ENCODE data around the gene ELK3.

ELK3 gene

DNA sequence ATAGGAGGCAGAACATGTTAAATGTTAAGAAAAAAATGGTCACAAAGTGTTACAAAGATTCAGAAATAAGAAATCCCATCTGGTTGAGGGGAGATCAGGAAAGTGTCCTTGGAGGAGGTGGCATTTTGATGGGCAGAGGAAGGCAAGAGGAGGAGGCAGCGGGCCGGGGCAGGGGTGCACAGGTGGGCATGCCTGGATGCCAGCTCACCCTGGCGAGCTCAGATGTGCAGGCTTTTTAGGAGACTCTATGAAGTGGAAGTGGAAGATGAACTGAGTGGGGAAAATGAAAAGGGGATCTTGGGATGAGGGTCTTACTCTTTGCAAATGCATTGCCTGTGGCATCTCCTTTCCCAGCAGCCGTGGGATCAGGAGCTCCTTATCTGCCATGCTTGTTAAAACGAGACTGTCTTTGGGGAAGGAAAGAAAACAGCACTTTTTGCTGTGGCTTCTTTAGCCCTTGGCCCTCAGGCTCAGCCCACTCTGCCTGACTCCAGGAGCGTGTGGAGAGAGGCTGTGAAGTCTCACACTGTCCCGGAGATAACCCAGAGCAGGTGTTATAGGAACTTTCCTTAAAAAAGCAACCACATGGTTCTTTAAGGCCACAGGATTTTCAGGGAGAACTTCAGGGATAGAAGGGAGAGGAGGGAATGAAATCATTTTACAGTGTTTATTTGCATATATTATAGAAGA is 62.6 kb downstream of the ELK3 start:
- no peaks in the 10 kb centered on the region for H3K4me1 ChIP-seq
- H3K9me3 ChIP-seq: no peaks in the 10 kb centered on the region
- in situ Hi-C loops (cut with MboI; ENCODE audit: low sequenced_read_pairs): no loop called here
- H3K36me3 ChIP-seq (replicated peaks): no peaks in the 10 kb centered on the region; the same call in 1 of the 2 replicates
- H3K4me3 ChIP-seq: no peak overlapping the region
- H3K27me3 ChIP-seq (ENCODE audit: low read depth): no peaks in the 10 kb centered on the region
- no peak for DNase-seq (ENCODE audit: low spot score in 2 of 2)

DNA sequence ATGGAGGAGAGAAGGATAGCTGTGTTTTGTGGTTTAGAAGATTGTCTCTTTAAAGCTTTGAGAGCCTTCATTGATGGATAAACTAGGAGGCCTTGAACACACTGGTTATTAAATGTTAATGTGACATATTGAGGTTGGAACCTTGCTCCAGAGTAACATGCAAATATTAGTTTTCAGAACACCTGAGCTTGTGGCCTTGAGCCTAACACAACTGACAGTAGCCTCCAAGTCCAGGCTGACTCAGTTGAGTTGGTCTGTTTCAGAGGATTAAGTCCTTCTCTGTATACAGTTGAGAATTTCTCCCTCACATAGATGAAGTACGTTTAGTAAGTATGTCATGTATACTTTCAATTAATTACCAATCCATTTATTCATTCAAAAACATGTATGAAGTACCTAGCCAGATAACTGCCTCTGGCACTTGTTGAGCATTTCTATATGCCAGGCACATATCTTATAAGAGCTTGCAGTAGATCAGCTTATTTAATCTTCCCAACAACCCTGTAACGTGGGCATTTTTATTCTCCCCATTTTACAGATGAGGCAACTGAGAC is 63.5 kb downstream of the ELK3 start:
- H3K4me1 ChIP-seq: no peaks in the 10 kb centered on the region
- no peak for DNase-seq (ENCODE audit: low spot score in 2 of 2)
- H3K36me3 ChIP-seq (replicated peaks): no peaks in the 10 kb centered on the region; the same call in 1 of the 2 replicates
- no peaks in the 10 kb centered on the region for H3K9me3 ChIP-seq
- H3K4me3 ChIP-seq: no peak overlapping the region
- H3K27me3 ChIP-seq (ENCODE audit: low read depth): no peaks in the 10 kb centered on the region
- in situ Hi-C loops (cut with MboI; ENCODE audit: low sequenced_read_pairs): no loop called here

DNA sequence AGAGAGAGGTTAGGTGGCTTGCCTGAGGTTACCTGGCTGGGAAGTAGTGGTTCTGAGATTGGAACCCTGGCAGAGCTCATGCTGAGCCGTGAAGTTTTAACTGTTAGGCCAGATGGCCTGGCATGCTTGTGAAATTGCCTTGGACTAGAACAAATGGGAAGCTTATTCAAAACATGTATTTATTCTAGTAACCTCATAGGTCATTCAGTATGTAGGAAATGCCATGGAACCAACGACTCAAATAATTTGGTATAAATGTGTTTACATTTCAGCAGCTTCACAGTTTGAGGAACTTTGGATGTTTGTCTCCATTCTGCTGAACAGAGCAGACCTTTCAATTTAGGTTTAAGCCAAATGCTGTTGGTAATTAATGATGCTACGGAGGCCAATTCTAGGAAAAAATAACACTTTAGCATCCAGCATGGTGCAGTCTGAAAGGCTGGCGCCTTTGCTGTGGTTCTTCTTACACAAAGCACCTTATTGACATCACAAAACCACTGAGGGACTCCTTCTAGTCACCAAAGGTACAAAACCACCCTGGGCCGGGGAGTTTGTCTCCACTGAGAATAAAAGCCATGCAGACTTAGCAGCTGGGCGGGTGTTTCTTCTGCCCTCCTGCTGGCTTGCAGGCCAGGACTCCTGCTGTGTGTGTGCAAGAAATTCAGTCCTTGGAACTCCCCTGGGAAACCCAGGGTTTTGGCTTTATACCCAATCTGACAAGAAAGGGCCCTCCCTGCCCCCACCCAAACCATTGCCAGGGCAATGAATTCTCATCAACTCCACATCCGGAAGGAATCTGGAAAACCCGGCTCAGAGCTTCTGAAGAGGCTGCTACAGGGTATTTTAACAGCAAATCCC is 64.2 kb downstream of the ELK3 start:
- DNase-seq (ENCODE audit: low spot score in 2 of 2): peak in 1 of 2 experiments; percentile 32
- in situ Hi-C loops (cut with MboI; ENCODE audit: low sequenced_read_pairs): no loop called here
- Histone ChIP-seq H3K9me3 (no peaks in the 10 kb centered on the region), H3K36me3 (replicated peaks) (no peaks in the 10 kb centered on the region; the same call in 1 of the 2 replicates), H3K4me3 (no peak overlapping the region), H3K27me3 (ENCODE audit: low read depth) (no peaks in the 10 kb centered on the region), H3K4me1 (no peaks in the 10 kb centered on the region)

DNA sequence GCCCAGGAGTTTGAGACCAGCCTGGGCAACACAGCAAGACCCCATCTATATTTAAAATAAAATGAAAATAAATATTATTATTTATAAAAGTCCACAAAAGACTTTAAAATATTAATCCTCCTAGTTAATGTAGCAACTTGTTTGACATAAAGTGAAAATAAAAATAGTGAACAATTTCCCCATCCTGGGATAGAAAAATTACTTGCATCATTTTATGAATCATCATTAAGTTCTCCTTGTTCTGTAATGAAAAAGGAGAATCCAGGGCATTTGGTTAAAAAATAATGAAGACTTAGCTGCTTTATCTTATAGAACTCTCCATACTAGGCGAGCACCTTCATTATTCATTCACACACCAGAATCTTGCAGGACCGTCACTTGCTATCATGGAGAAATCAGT is 66.1 kb downstream of the ELK3 start:
- Histone ChIP-seq H3K4me1 (no peaks in the 10 kb centered on the region), H3K9me3 (no peaks in the 10 kb centered on the region), H3K36me3 (replicated peaks) (no peaks in the 10 kb centered on the region; the same call in 1 of the 2 replicates), H3K4me3 (no peak overlapping the region), H3K27me3 (ENCODE audit: low read depth) (no peaks in the 10 kb centered on the region)
- no peak for DNase-seq (ENCODE audit: low spot score in 2 of 2)
- in situ Hi-C loops (cut with MboI; ENCODE audit: low sequenced_read_pairs): no loop called here

DNA sequence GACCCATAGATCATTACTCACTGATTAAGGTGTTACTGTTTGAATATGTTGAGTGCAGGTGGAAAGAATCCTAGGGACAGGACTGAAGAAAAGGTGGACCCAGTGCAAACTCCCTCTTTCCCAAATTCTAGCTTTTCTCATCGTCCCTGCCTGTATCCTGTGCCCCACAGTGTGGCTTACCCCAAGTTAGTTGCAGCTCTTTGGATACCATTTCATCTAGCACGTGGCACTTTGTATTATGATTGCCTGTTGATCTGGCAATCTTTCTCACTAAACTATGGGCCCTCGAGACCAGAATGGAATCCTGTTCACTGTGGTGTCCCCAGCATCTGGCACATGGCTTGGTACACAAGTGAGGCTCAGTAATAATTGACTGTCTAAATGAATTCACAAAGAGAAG is 66.5 kb downstream of the ELK3 start:
- Histone ChIP-seq H3K27me3 (ENCODE audit: low read depth) (no peaks in the 10 kb centered on the region), H3K36me3 (replicated peaks) (no peaks in the 10 kb centered on the region; the same call in 1 of the 2 replicates), H3K4me1 (no peaks in the 10 kb centered on the region), H3K9me3 (no peaks in the 10 kb centered on the region), H3K4me3 (no peak overlapping the region)
- in situ Hi-C loops (cut with MboI; ENCODE audit: low sequenced_read_pairs): no loop called here
- no peak for DNase-seq (ENCODE audit: low spot score in 2 of 2)

DNA sequence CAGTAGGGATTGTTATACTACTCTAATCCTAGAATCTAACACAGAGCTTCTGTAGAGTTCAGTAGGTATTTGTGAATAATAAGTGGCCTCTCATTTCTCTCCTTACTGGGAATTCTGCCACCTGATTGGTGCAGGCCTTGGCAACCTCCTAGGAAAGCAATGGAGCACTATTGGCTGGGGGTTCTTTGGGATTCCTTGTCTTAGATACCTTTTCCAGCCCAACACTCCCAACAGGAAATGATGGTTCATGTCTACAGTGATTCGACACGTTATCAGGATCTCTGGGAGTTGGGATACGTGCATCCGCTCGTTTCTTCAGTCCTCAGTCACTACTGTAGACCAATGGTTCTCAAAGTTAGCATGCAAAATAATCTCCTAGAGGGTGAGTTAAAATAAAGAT is 67.4 kb downstream of the ELK3 start:
- Histone ChIP-seq H3K9me3 (no peaks in the 10 kb centered on the region), H3K27me3 (ENCODE audit: low read depth) (no peaks in the 10 kb centered on the region), H3K4me1 (no peaks in the 10 kb centered on the region), H3K36me3 (replicated peaks) (no peaks in the 10 kb centered on the region; the same call in 1 of the 2 replicates), H3K4me3 (no peak overlapping the region)
- DNase-seq (ENCODE audit: low spot score in 2 of 2): no peak
- in situ Hi-C loops (cut with MboI; ENCODE audit: low sequenced_read_pairs): no loop called here

DNA sequence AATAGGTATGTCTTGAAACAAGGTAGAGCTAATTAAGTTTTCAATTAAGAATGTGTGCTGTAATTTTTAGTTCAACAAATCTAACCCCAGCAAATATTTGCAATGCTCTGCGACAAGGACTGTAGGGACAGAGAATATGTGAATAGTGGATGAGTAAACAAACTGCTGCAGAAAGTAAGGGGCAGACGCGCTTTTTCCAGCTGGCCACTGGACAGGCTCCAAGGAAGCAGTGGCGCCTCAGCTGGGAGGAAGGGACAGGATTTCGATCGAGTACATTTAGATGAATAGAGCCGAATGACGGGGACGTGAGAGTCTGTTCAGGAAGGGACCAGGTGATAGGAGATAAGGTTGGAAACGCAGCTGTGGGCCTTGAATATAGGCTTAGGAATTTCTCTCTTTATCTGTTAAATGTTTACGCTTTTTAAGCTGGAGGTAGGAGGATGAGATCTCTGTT is 69.3 kb downstream of the ELK3 start:
- H3K36me3 ChIP-seq (replicated peaks): peaks cover 5% of the 10 kb centered on the region; the same call in 1 of the 2 replicates
- in situ Hi-C loops (cut with MboI; ENCODE audit: low sequenced_read_pairs): no loop called here
- no peak for DNase-seq (ENCODE audit: low spot score in 2 of 2)

DNA sequence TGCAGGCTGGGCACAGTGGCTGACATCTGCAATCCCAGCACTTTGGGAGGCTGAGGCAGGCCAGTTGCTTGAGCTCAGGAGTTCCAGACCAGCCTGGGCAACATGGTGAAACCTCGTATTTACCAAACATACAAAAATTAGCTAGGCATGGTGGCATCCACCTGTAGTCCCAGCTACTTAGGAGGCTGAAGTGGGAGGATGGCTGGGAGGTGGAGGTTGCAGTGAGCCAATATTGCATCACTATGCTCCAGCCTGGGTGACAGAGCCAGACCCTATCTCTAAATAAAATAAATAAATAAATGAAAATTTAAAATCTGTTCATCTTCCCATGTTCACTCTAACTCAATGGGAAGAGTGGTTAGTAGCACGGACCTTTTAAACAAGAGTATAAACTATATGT is 71.2 kb downstream of the ELK3 start:
- H3K36me3 ChIP-seq (replicated peaks): peaks cover 5% of the 10 kb centered on the region; the same call in 1 of the 2 replicates
- no peaks in the 10 kb centered on the region for H3K27me3 ChIP-seq (ENCODE audit: low read depth)
- in situ Hi-C loops (cut with MboI; ENCODE audit: low sequenced_read_pairs): no loop called here
- DNase-seq (ENCODE audit: low spot score in 2 of 2): no peak
- H3K9me3 ChIP-seq: no peaks in the 10 kb centered on the region
- no peak overlapping the region for H3K4me3 ChIP-seq
- no peaks in the 10 kb centered on the region for H3K4me1 ChIP-seq

More for the DNA sequence above, 69.3 kb downstream of the ELK3 start:
- Histone ChIP-seq H3K27me3 (ENCODE audit: low read depth) (no peaks in the 10 kb centered on the region), H3K4me3 (no peak overlapping the region), H3K4me1 (no peaks in the 10 kb centered on the region), H3K9me3 (no peaks in the 10 kb centered on the region)

DNA sequence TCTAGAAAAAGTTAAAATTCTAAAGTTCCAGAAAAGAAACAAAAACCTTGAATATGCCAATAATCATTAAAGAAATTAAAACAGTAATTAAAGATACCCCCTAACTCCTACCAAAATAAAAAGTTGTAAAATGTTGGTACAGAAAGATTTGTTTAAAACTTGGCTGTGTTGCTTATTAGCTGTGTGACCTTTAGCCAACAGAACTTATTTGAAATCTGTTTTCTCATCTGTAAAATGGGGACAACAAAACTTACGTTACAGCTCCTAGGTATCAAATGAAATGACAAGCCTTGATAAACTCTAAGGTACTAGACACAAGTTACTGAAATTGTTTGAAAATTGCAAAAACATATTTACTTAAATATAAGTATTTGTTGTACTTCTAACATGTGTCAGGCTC is 71.7 kb downstream of the ELK3 start:
- Histone ChIP-seq H3K4me3 (no peak overlapping the region), H3K4me1 (no peaks in the 10 kb centered on the region), H3K9me3 (no peaks in the 10 kb centered on the region), H3K36me3 (replicated peaks) (peaks cover 5% of the 10 kb centered on the region; the same call in 1 of the 2 replicates), H3K27me3 (ENCODE audit: low read depth) (no peaks in the 10 kb centered on the region)
- DNase-seq (ENCODE audit: low spot score in 2 of 2): no peak
- in situ Hi-C loops (cut with MboI; ENCODE audit: low sequenced_read_pairs): no loop called here

DNA sequence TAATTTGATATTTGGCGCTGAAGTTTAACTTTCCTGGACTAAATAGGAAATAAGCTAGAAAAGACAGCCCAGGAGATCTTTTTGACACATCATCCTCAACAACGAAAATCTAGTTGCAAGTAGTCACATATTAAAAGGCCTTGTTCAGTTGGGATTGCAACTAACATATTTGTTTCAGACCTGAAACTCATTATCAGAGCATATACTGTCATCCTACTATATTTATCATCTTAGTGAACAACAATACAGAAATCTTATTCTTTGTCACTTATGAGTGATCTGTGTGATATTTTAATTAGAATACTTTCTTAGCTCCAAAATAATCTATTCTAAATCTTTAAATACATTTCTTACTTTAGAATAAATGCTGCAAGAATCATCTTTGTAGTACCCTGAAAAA is 72.1 kb downstream of the ELK3 start:
- Histone ChIP-seq H3K4me1 (no peaks in the 10 kb centered on the region), H3K9me3 (no peaks in the 10 kb centered on the region), H3K27me3 (ENCODE audit: low read depth) (no peaks in the 10 kb centered on the region), H3K4me3 (no peak overlapping the region), H3K36me3 (replicated peaks) (peaks cover 5% of the 10 kb centered on the region; the same call in 1 of the 2 replicates)
- in situ Hi-C loops (cut with MboI; ENCODE audit: low sequenced_read_pairs): no loop called here
- no peak for DNase-seq (ENCODE audit: low spot score in 2 of 2)

DNA sequence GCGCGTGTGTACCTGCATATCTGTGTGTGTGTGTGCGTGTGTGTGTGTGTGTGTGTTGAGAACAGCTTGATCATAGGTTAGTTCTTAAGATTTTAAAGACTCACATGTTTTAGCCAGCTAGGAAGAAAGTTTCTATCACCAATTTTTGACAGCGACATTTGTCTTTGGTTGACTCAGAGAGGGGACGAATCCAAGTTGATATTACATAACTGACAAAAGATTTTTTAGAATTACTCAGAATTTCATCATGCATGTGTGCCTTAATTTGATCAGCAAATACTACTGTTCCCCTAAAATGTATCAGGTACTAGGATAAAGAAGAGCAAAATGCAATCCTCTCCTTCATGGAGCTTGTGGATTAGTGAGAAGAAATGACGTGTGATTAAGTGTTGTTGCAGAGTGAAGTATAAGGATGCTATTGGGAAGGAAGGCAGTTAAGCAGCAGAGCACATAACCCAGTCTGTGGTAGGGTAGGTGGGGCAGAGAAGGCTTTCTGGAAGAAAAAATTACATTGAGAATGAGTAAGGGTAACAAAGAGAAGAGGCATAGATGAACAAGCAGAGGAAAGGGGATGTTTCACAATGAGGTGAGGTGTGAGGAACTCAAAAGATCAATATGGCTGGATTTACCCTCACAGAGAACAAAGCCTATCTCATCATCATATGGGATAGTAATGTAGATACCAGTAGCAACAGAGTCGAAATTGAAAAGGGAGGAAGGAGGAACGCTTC is 77.5 kb downstream of the ELK3 start:
- Histone ChIP-seq H3K4me1 (no peaks in the 10 kb centered on the region), H3K9me3 (no peaks in the 10 kb centered on the region), H3K27me3 (ENCODE audit: low read depth) (no peaks in the 10 kb centered on the region), H3K4me3 (no peak overlapping the region), H3K36me3 (replicated peaks) (peaks cover 13% of the 10 kb centered on the region)
- DNase-seq (ENCODE audit: low spot score in 2 of 2): no peak
- in situ Hi-C loops (cut with MboI; ENCODE audit: low sequenced_read_pairs): no loop called here

DNA sequence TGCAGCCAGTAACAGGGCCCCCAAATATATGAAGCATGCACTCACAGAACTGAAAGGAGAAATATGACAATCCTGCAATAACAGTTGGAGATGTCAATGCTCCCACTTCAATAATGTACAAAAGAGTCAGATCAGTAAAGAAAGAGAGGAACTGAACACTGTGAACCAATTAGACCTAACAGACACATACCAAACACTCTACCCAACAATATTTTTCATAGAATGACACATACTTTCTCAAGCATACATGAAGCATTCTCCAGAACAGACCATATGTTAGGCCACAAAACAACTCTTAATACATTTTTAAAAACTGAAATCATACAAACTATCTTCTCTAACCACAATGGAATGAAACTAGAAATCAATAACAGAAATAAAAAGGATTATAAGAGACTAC is 80.2 kb downstream of the ELK3 start:
- no peaks in the 10 kb centered on the region for H3K4me1 ChIP-seq
- peaks cover 8% of the 10 kb centered on the region for H3K36me3 ChIP-seq (replicated peaks)
- H3K4me3 ChIP-seq: no peak overlapping the region
- no peak for DNase-seq (ENCODE audit: low spot score in 2 of 2)
- H3K9me3 ChIP-seq: no peaks in the 10 kb centered on the region
- no peaks in the 10 kb centered on the region for H3K27me3 ChIP-seq (ENCODE audit: low read depth)
- in situ Hi-C loops (cut with MboI; ENCODE audit: low sequenced_read_pairs): no loop called here

DNA sequence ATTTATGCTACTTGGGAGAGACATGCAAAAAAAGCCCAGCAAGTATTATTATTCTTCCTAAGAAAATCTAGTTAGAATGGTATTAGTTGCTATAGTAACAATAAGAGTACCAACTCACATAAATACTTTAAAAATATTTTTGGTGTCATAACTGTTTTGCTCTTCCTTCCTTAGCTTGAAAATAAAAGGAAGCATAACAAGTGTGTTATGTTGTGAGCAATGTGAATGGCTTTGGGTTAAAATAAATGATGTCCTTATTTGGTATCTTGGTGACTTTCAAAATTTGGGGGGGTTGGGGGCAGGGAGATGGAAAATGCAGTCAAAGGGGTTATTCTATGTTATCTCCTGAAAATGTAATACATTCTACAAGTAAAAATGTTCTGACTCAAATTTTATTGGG is 91.0 kb downstream of the ELK3 start:
- peaks cover under 1% of the 10 kb centered on the region; the same call in 1 of the 2 replicates for H3K4me1 ChIP-seq
- no peaks in the 10 kb centered on the region for H3K9me3 ChIP-seq
- H3K36me3 ChIP-seq (replicated peaks): peaks cover 56% of the 10 kb centered on the region
- in situ Hi-C loops (cut with MboI; ENCODE audit: low sequenced_read_pairs): no loop called here
- no peak for DNase-seq (ENCODE audit: low spot score in 2 of 2)
- H3K27me3 ChIP-seq (ENCODE audit: low read depth): no peaks in the 10 kb centered on the region
- no peak overlapping the region for H3K4me3 ChIP-seq
